Parathyroid adenoma (tissue), 2 donors: ENCODE data around the gene TSG101.

Source experiments
- H2AFZ ChIP-seq: fragments of 300-600 bp; sonication (generic); one replicate; pipeline ENCODE4 v1.7.0; 2017; ENCODE audit warnings: antibody characterized with exemption, mild to moderate bottlenecking
- H3K27ac ChIP-seq: fragments of 300-600 bp; sonication (generic); one replicate; pipeline ENCODE4 v1.7.0; 2017
- H3K27me3 ChIP-seq: fragments of 300-600 bp; sonication (generic); one replicate; pipeline ENCODE4 v1.7.0; 2017; ENCODE audit warnings: low read length; ENCODE audit not compliant: control insufficient read depth, insufficient read depth
- H3K36me3 ChIP-seq: fragments of 300-600 bp; sonication (generic); one replicate; pipeline ENCODE4 v1.7.0; 2017; ENCODE audit warnings: low read length; ENCODE audit not compliant: control insufficient read depth, insufficient read depth
- H3K4me1 ChIP-seq: fragments of 300-600 bp; sonication (generic); one replicate; pipeline ENCODE4 v1.7.0; 2017; ENCODE audit warnings: control low read depth
- H3K4me2 ChIP-seq: fragments of 300-600 bp; sonication (generic); one replicate; pipeline ENCODE4 v1.7.0; 2017; ENCODE audit warnings: low read length
- H3K4me3 ChIP-seq: fragments of 300-600 bp; sonication (generic); one replicate; pipeline ENCODE4 v1.7.0; 2017; ENCODE audit warnings: low read depth, low read length
- H3K79me2 ChIP-seq: fragments of 300-600 bp; sonication (generic); one replicate; pipeline ENCODE4 v1.7.0; 2017; ENCODE audit warnings: control low read depth
- H3K9ac ChIP-seq: fragments of 300-600 bp; sonication (generic); one replicate; pipeline ENCODE4 v1.7.0; 2017; ENCODE audit warnings: mild to moderate bottlenecking
- H3K9me3 ChIP-seq: fragments of 300-600 bp; sonication (generic); one replicate; pipeline ENCODE4 v1.7.0; 2017; ENCODE audit warnings: low read length; ENCODE audit not compliant: control insufficient read depth
- TF ChIP-seq, protein P1 (sequence below): fragments of 300-600 bp; sonication (generic); IDR thresholded peaks from one replicate; pipeline ENCODE4 v1.7.0; 2017; ENCODE audit warnings: antibody characterized with exemption, mild to moderate bottlenecking
- donor health status: primary hyperparathyroidism.

The TSG101 gene

DNA sequence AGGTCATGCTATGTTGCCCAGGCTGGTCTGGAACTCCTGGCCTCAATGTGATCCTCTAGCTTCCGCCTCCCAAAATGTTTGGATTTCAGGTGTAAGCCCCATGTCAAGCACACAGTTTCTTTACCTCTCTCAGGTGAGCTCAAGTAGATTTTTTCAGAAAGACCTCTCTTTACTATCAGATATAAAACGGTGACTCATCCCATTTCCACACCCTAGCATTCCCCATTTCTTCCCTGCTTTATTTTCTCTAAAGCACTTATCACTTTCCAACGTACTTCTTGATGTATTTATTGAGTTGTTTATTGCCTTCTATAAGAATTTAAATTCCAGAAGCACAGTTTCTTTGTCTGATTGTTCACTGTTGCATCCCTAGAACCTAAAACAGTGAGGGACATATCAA is 3.7 kb downstream of the TSG101 start:
- no peak overlapping the region for H3K9ac ChIP-seq
- H2AFZ ChIP-seq, result no peak overlapping the region
- no peak overlapping the region for H3K4me2 ChIP-seq
- no peaks in the 10 kb centered on the region for H3K9me3 ChIP-seq
- no peaks in the 10 kb centered on the region for H3K36me3 ChIP-seq
- TF ChIP-seq, protein P1, sequence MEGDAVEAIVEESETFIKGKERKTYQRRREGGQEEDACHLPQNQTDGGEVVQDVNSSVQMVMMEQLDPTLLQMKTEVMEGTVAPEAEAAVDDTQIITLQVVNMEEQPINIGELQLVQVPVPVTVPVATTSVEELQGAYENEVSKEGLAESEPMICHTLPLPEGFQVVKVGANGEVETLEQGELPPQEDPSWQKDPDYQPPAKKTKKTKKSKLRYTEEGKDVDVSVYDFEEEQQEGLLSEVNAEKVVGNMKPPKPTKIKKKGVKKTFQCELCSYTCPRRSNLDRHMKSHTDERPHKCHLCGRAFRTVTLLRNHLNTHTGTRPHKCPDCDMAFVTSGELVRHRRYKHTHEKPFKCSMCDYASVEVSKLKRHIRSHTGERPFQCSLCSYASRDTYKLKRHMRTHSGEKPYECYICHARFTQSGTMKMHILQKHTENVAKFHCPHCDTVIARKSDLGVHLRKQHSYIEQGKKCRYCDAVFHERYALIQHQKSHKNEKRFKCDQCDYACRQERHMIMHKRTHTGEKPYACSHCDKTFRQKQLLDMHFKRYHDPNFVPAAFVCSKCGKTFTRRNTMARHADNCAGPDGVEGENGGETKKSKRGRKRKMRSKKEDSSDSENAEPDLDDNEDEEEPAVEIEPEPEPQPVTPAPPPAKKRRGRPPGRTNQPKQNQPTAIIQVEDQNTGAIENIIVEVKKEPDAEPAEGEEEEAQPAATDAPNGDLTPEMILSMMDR, result no peak
- peaks cover 18% of the 10 kb centered on the region for H3K79me2 ChIP-seq
- H3K27me3 ChIP-seq, result no peaks in the 10 kb centered on the region
- H3K27ac ChIP-seq, result no peak overlapping the region
- H3K4me1 ChIP-seq, result no peaks in the 10 kb centered on the region
- H3K4me3 ChIP-seq, result no peak overlapping the region

DNA sequence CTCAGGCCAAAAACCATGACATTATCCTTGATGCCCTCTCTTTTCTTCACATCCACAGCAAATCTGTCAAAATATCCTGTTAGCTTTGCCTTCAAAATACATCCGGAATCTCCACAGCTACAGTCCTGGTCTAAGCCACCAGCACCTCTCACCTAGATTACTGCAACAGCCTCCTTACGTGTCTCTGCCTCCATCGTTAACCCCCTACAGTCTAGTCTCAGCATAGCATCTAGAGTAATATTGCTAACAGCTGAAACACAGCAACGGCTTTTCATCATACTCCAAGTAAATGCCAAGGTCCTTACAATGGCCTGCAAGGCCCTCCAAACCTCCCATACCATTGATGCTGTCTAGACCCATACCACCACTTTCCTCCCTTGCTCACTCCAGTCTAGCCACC is 4.4 kb downstream of the TSG101 start:
- Histone ChIP-seq H3K36me3 (no peaks in the 10 kb centered on the region), H3K4me2 (no peak overlapping the region), H3K27me3 (no peaks in the 10 kb centered on the region), H3K9me3 (no peaks in the 10 kb centered on the region), H3K79me2 (peaks cover 18% of the 10 kb centered on the region), H3K4me1 (no peaks in the 10 kb centered on the region), H3K27ac (no peak overlapping the region), H3K4me3 (no peak overlapping the region), H2AFZ (no peak overlapping the region), H3K9ac (no peak overlapping the region)
- TF ChIP-seq, protein P1, result no peak

DNA sequence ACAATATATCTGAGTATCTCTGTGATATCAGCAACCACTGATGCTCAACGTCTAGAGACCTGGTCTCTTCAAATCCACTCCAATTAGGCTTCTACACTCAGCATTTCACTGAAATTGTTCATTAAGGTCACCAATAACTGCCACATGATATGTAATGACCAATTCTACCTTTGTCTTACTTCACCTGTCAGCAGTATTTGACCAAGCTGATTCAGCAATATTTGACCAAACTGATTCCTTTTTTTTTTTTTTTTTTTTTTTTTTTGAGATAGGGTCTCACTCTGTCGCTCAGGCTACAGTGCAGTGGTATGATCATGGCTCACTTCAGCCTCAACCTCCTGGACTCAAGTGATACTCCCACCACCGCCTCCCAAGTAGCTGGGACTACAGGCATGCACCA is 5.6 kb downstream of the TSG101 start:
- H3K4me1 ChIP-seq, result no peaks in the 10 kb centered on the region
- no peak overlapping the region for H3K4me3 ChIP-seq
- H3K27me3 ChIP-seq, result no peaks in the 10 kb centered on the region
- H3K4me2 ChIP-seq, result no peak overlapping the region
- no peaks in the 10 kb centered on the region for H3K36me3 ChIP-seq
- H3K27ac ChIP-seq, result no peak overlapping the region
- no peak overlapping the region for H2AFZ ChIP-seq
- TF ChIP-seq, protein P1, result no peak
- H3K9me3 ChIP-seq, result no peaks in the 10 kb centered on the region
- H3K9ac ChIP-seq, result no peak overlapping the region
- peaks cover 16% of the 10 kb centered on the region for H3K79me2 ChIP-seq

DNA sequence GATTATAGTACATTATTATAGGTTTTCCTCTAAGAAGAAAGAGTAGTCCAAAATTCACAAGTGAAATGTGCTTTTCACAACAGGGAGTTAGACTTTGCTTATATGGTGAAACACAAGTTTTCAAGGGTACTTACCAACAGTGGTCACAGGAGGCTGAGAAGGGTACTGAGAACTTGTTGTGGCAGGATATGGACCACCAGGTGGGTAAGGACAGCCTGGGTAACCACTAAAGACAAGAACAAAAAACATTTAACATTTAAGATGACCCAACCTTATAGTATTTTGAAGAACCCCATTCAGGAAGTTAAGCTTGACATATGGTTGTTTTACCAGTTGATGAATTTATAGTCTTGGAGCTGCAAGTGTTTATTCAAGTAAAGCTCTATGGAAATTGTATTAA is 24.4 kb downstream of the TSG101 start:
- H3K9ac ChIP-seq, result no peak overlapping the region
- no peaks in the 10 kb centered on the region for H3K4me1 ChIP-seq
- no peak overlapping the region for H3K4me3 ChIP-seq
- H2AFZ ChIP-seq, result no peak overlapping the region
- no peak overlapping the region for H3K4me2 ChIP-seq
- H3K9me3 ChIP-seq, result no peaks in the 10 kb centered on the region
- no peaks in the 10 kb centered on the region for H3K36me3 ChIP-seq
- no peaks in the 10 kb centered on the region for H3K79me2 ChIP-seq
- no peak overlapping the region for H3K27ac ChIP-seq
- TF ChIP-seq, protein P1, result no peak
- H3K27me3 ChIP-seq, result no peaks in the 10 kb centered on the region

DNA sequence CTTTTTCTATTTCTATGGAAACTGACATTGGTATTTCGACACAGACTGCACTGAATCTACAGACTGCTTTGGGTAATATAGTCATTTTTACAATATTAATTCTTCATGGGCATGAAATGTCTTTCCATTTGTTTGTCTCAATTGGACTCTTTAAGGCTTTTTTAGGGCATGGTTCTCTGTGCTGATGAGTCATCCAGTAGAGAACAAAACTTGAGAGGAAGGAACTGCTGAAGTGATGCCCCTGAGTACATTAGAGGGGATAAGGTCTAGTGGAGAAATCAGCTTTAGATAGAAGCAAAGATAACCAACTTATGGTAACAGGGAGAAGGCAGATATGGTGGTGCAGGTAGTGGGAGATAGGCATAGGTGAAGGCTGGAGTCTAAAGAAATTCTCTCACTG is 25.1 kb downstream of the TSG101 start:
- H3K27me3 ChIP-seq, result no peaks in the 10 kb centered on the region
- no peak overlapping the region for H3K4me2 ChIP-seq
- no peak overlapping the region for H3K9ac ChIP-seq
- TF ChIP-seq, protein P1, result no peak
- no peak overlapping the region for H3K27ac ChIP-seq
- no peaks in the 10 kb centered on the region for H3K4me1 ChIP-seq
- no peak overlapping the region for H2AFZ ChIP-seq
- no peaks in the 10 kb centered on the region for H3K79me2 ChIP-seq
- H3K9me3 ChIP-seq, result no peaks in the 10 kb centered on the region
- no peak overlapping the region for H3K4me3 ChIP-seq
- no peaks in the 10 kb centered on the region for H3K36me3 ChIP-seq
